ENCODE measurements around the gene RNF121. TPM values are rescaled to one million over a fixed set of nuclear protein-coding genes. Genes with fewer than 3 reads are reported as not detected.

Gene RNF121
- total and polyA plus RNA-seq, 2 of the 8 experiments (the other 6 are each of a cell fraction or from before 2014, with no cell fraction given) = 39.7 to 51.6 TPM

DNA sequence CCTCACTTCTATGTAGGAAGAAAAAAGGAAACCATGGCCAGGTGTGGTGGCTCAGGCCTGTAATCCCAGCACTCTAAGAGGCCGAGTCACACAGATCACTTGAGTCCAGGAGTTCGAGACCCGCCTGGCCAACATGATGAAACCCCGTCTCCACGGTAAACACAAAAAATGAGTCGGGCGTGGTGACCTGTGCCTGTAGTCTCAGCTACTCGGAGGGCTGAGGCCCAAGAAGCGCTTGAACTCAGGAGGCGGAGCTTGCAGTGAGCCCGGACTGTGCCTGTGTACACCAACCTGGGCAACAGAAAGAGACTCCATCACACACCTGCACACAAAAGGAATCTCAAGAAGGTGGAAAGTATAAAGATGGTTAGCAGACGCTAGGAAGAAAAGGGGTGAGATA, 32.9 kb upstream of the RNF121 start:
- no peak overlapping the region for H3K56ac ChIP-seq (replicated peaks; ENCODE audit: insufficient read length, low read depth, low read length)
- H2BK15ac ChIP-seq (ENCODE audit: low read length) = no peak overlapping the region
- H3K4ac ChIP-seq (replicated peaks; ENCODE audit: insufficient read length, low read depth, low read length) = no peak overlapping the region
- no peaks in the 10 kb centered on the region for H4K20me1 ChIP-seq (replicated peaks in 1 of 2; ENCODE audit: control insufficient read depth in 1 of 2, insufficient read depth in 2 of 2, low read length in 2 of 2)
- H3K4me2 ChIP-seq (ENCODE audit: insufficient read depth in 1 of 2, low read depth in 2 of 2, low read length in 2 of 2) = no peak overlapping the region
- H3K23ac ChIP-seq (ENCODE audit: insufficient read length) = no peak overlapping the region
- H3K79me2 ChIP-seq (ENCODE audit: control insufficient read depth in 1 of 2, insufficient read depth in 2 of 2, low read length in 2 of 2) = no peaks in the 10 kb centered on the region
- H4K5ac ChIP-seq (ENCODE audit: insufficient read length, low read depth, low read length) = no peak overlapping the region
- no peak overlapping the region for H2BK5ac ChIP-seq (ENCODE audit: low read depth, low read length)
- no peak overlapping the region for H3K14ac ChIP-seq (ENCODE audit: insufficient read length)
- H3K18ac ChIP-seq (ENCODE audit: extremely low read depth, low read length) = no peak overlapping the region
- H2BK120ac ChIP-seq (replicated peaks; ENCODE audit: low read depth, low read length) = no peak overlapping the region
- ChIA-PET CTCF (ENCODE audit: partially characterized antibody) (no interaction called here), POLR2A (ENCODE audit: partially characterized antibody) (no interaction called here)
- no peaks in the 10 kb centered on the region for H3K23me2 ChIP-seq (ENCODE audit: low read depth, low read length)
- H3K79me1 ChIP-seq (ENCODE audit: low read depth, low read length) = no peaks in the 10 kb centered on the region
- H3K4me1 ChIP-seq (replicated peaks in 1 of 4; ENCODE audit: control insufficient read depth in 3 of 4, insufficient read depth in 4 of 4, low read length in 3 of 4) = no peaks in the 10 kb centered on the region
- H3K9me3 ChIP-seq (ENCODE audit: insufficient read depth in 2 of 2, low read depth in 1 of 2, low read length in 1 of 2) = no peaks in the 10 kb centered on the region
- H2BK12ac ChIP-seq (ENCODE audit: low read depth, low read length) = no peak overlapping the region
- no peak overlapping the region for H4K91ac ChIP-seq (replicated peaks; ENCODE audit: insufficient read length, low read length)
- H3K9ac ChIP-seq (replicated peaks in 1 of 4; ENCODE audit: extremely low read depth in 1 of 4, low read depth in 3 of 4, low read length in 3 of 4) = no peak overlapping the region
- no peak overlapping the region for H2BK20ac ChIP-seq (ENCODE audit: low read length)
- WGBS, 2 experiments (ENCODE audit: extremely low coverage in 1 of 2, insufficient coverage in 1 of 2, insufficient read length in 1 of 2, insufficient replicate concordance in 2 of 2, low coverage in 1 of 2, low lambda C conversion rate in 2 of 2, missing lambda C conversion rate in 1 of 2) = 97% methylated on average over 12 of the region's 12 CpGs; no CpG with 5 or more reads in 1 of the 2 experiments
- no peak for DNase-seq (ENCODE audit: low read depth in 1 of 2, low spot score in 2 of 2)
- no peak overlapping the region for H4K8ac ChIP-seq (ENCODE audit: extremely low read depth, insufficient read depth, low read length)
- no peak overlapping the region for H3K4me3 ChIP-seq (ENCODE audit: extremely low read depth in 1 of 4, insufficient read depth in 2 of 4, low read depth in 3 of 4, low read length in 4 of 4)
- no peaks in the 10 kb centered on the region; a peak in 1 of 8 replicates for H3K36me3 ChIP-seq (ENCODE audit: control insufficient read depth in 2 of 4, insufficient read depth in 4 of 4, low read length in 3 of 4)
- H2AFZ ChIP-seq (ENCODE audit: low read length) = no peak overlapping the region
- no peak for FAIRE-seq
- H3K27ac ChIP-seq (ENCODE audit: low read depth, low read length) = no peak overlapping the region
- H3K27me3 ChIP-seq (replicated peaks in 1 of 4; ENCODE audit: control insufficient read depth in 3 of 4, extremely low read depth in 1 of 4, insufficient read depth in 3 of 4, low read length in 3 of 4) = no peaks in the 10 kb centered on the region
- H2AK5ac ChIP-seq (ENCODE audit: low read depth, low read length) = no peak overlapping the region
- no peak for TF ChIP-seq RNF2 (IDR thresholded peaks at IDR 0.05; ENCODE audit: borderline replicate concordance, low read depth, low read length, missing control alignments, poor library complexity, severe bottlenecking)
- TF ChIP-seq SIN3A (conservative IDR thresholded peaks at IDR 0.05 in 1 of 2, IDR thresholded peaks at IDR 0.05 in 1 of 2; ENCODE audit: low read depth in 1 of 2, low read length in 2 of 2) = no peak
- TF ChIP-seq PHF8 (conservative IDR thresholded peaks at IDR 0.05; ENCODE audit: low read depth, low read length) = no peak
- TF ChIP-seq POU5F1 (IDR thresholded peaks at IDR 0.05; ENCODE audit: low read depth, low read length) = no peak

All from H1 (cell line).